KMS-11 (cell line): ENCODE results near the gene ZNF385D.

Source experiments
- H2AFZ ChIP-seq: fragments of 200-600 bp; sonication (generic); 2 replicates; pipeline ENCODE4 v1.6.1; 2016; ENCODE audit warnings: antibody characterized with exemption, mixed run types, low read depth
- H3K27ac ChIP-seq: fragments of 200-600 bp; sonication (generic); 2 replicates; pipeline ENCODE4 v1.6.1; 2016; ENCODE audit warnings: mild to moderate bottlenecking, mixed run types
- H3K27me3 ChIP-seq: fragments of 200-600 bp; sonication (generic); 2 replicates; pipeline ENCODE4 v1.6.1; 2017; ENCODE audit warnings: mild to moderate bottlenecking, low read depth, mixed run types, moderate library complexity; ENCODE audit not compliant: insufficient read depth
- H3K36me3 ChIP-seq: fragments of 200-600 bp; sonication (generic); 2 replicates; pipeline ENCODE4 v1.6.1; 2017; ENCODE audit warnings: mild to moderate bottlenecking, mixed run types; ENCODE audit not compliant: insufficient read depth
- H3K4me1 ChIP-seq: fragments of 200-600 bp; sonication (generic); 2 replicates; pipeline ENCODE4 v1.6.1; 2016; ENCODE audit warnings: mild to moderate bottlenecking, low read depth, mixed run types; ENCODE audit not compliant: poor library complexity, severe bottlenecking
- H3K4me2 ChIP-seq: fragments of 200-600 bp; sonication (generic); 2 replicates; pipeline ENCODE4 v1.7.0; 2016; ENCODE audit warnings: mild to moderate bottlenecking, mixed run types
- H3K4me3 ChIP-seq: fragments of 200-600 bp; sonication (generic); IDR thresholded peaks from 2 replicates; pipeline ENCODE4 v1.6.1; 2017; ENCODE audit warnings: low read depth, low read length, mixed read lengths; ENCODE audit not compliant: insufficient read depth
- H3K79me2 ChIP-seq: fragments of 200-600 bp; sonication (generic); 2 replicates; pipeline ENCODE4 v1.6.1; 2016; ENCODE audit warnings: low read depth, mixed run types; ENCODE audit not compliant: insufficient read depth
- H3K9ac ChIP-seq: fragments of 200-600 bp; sonication (generic); 2 replicates; pipeline ENCODE4 v1.6.1; 2016; ENCODE audit warnings: mild to moderate bottlenecking, mixed run types
- H4K20me1 ChIP-seq: fragments of 200-600 bp; sonication (generic); 2 replicates; pipeline ENCODE4 v1.6.1; 2016; ENCODE audit warnings: mild to moderate bottlenecking, mixed run types; ENCODE audit not compliant: insufficient read depth
- TF ChIP-seq, protein P1 (sequence below): fragments of 200-600 bp; sonication (generic); conservative IDR thresholded peaks from 2 replicates; pipeline ENCODE4 v1.6.1; 2017; ENCODE audit warnings: low read depth, mild to moderate bottlenecking, antibody characterized with exemption, low read length, moderate library complexity, mixed read lengths

The ZNF385D gene

DNA sequence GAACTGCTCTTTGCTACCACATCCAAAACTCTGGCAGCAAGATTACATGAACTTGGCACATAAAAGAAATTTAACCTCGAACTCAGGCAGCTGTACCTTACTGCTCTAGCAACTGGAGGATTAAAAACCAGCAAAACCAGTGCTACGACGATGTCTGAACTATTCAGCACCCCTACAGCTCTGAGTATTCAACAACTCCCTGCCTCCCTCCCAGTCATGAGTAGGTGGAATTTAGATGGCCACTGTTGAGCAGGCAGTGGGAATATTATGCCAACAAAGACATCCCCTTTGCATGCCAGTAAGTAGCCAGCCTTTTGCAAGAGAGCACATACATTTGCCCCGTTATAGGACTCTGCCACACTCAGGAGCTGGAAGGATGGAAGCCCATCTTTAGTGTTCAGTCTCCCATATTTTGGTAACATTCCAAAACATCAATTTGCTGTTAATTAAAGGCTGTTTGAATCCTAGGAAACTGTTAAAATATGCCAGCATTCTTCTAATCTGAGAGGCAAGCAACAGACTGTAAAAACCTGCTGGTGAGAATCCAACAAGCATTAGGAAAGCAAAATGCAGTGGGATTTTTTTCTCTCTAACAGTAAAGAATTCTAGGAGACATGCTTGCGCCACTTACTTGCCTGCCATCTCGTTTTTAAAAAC, 85.4 kb downstream of the ZNF385D start:
- H3K9ac ChIP-seq, result no peak overlapping the region
- TF ChIP-seq, protein P1, sequence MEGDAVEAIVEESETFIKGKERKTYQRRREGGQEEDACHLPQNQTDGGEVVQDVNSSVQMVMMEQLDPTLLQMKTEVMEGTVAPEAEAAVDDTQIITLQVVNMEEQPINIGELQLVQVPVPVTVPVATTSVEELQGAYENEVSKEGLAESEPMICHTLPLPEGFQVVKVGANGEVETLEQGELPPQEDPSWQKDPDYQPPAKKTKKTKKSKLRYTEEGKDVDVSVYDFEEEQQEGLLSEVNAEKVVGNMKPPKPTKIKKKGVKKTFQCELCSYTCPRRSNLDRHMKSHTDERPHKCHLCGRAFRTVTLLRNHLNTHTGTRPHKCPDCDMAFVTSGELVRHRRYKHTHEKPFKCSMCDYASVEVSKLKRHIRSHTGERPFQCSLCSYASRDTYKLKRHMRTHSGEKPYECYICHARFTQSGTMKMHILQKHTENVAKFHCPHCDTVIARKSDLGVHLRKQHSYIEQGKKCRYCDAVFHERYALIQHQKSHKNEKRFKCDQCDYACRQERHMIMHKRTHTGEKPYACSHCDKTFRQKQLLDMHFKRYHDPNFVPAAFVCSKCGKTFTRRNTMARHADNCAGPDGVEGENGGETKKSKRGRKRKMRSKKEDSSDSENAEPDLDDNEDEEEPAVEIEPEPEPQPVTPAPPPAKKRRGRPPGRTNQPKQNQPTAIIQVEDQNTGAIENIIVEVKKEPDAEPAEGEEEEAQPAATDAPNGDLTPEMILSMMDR, result no peak
- H2AFZ ChIP-seq, result no peak overlapping the region
- no peaks in the 10 kb centered on the region for H3K79me2 ChIP-seq
- H3K36me3 ChIP-seq, result no peaks in the 10 kb centered on the region
- H3K4me2 ChIP-seq, result no peak overlapping the region
- H4K20me1 ChIP-seq, result no peaks in the 10 kb centered on the region
- no peaks in the 10 kb centered on the region for H3K4me1 ChIP-seq
- no peak overlapping the region for H3K4me3 ChIP-seq
- H3K27me3 ChIP-seq, result no peaks in the 10 kb centered on the region
- no peak overlapping the region for H3K27ac ChIP-seq

GRCh38 chr3:21664996-21665395, 86.0 kb downstream of the ZNF385D start:
- H3K27ac ChIP-seq, result no peak overlapping the region
- no peak overlapping the region for H3K4me2 ChIP-seq
- no peaks in the 10 kb centered on the region for H3K27me3 ChIP-seq
- TF ChIP-seq, protein P1, result no peak
- H2AFZ ChIP-seq, result no peak overlapping the region
- no peak overlapping the region for H3K4me3 ChIP-seq
- H4K20me1 ChIP-seq, result no peaks in the 10 kb centered on the region
- no peaks in the 10 kb centered on the region for H3K4me1 ChIP-seq
- H3K79me2 ChIP-seq, result no peaks in the 10 kb centered on the region
- no peak overlapping the region for H3K9ac ChIP-seq
- H3K36me3 ChIP-seq, result no peaks in the 10 kb centered on the region

GRCh38 chr3:21662403-21662802, 88.6 kb downstream of the ZNF385D start:
- no peaks in the 10 kb centered on the region for H3K79me2 ChIP-seq
- H3K4me2 ChIP-seq, result no peak overlapping the region
- no peak overlapping the region for H2AFZ ChIP-seq
- H3K27ac ChIP-seq, result no peak overlapping the region
- no peaks in the 10 kb centered on the region for H3K36me3 ChIP-seq
- no peaks in the 10 kb centered on the region for H4K20me1 ChIP-seq
- no peak overlapping the region for H3K9ac ChIP-seq
- TF ChIP-seq, protein P1, result no peak
- no peak overlapping the region for H3K4me3 ChIP-seq
- H3K27me3 ChIP-seq, result no peaks in the 10 kb centered on the region
- H3K4me1 ChIP-seq, result no peaks in the 10 kb centered on the region

- Histone ChIP-seq H3K27me3 (no peaks in the 10 kb centered on the region), H3K36me3 (no peaks in the 10 kb centered on the region), H4K20me1 (no peaks in the 10 kb centered on the region), H3K79me2 (no peaks in the 10 kb centered on the region), H3K4me2 (no peak overlapping the region), H3K9ac (no peak overlapping the region), H3K27ac (no peak overlapping the region), H3K4me1 (no peaks in the 10 kb centered on the region), H2AFZ (no peak overlapping the region), H3K4me3 (no peak overlapping the region)
- TF ChIP-seq, protein P1, result no peak
Measured at GRCh38 chr3:21654662-21655061, 96.3 kb downstream of the ZNF385D start.
